Cardiac muscle cell (in vitro differentiated cells and primary cell): ENCODE results near the gene PPP3CA. TPM values are rescaled to one million over a fixed set of nuclear protein-coding genes. Genes with fewer than 3 reads are reported as not detected.

Experiments used
- DNase-seq, 2 donors: peaks; one replicate each; pipeline versions ENCODE4 v3.0.0 to v3.0.0-alpha.2; 2010 to 2017; ENCODE audit warnings: low read depth in 1 of 2, low spot score in 1 of 2
- H3K27ac ChIP-seq: fragments of 200-600 bp; sonication (generic); 2 replicates; pipeline ENCODE4 v1.5.1; 2016
- H3K27me3 ChIP-seq: fragments of 200-600 bp; sonication (generic); 2 replicates; pipeline ENCODE4 v1.6.0; 2016; ENCODE audit warnings: control low read depth
- H3K36me3 ChIP-seq: fragments of 200-600 bp; sonication (generic); 2 replicates; pipeline ENCODE4 v1.5.1; 2016; ENCODE audit warnings: control low read depth
- H3K4me1 ChIP-seq: fragments of 200-600 bp; sonication (generic); 2 replicates; pipeline ENCODE4 v1.8.1; 2017; ENCODE audit warnings: low read depth, mild to moderate bottlenecking, mixed run types
- H3K4me3 ChIP-seq: fragments of 200-600 bp; sonication (generic); 2 replicates; pipeline ENCODE4 v1.5.1; 2016; ENCODE audit warnings: mild to moderate bottlenecking
- H3K9me3 ChIP-seq: fragments of 200-600 bp; sonication (generic); 2 replicates; pipeline ENCODE4 v1.5.1; 2017; ENCODE audit warnings: low read depth, mild to moderate bottlenecking, control low read depth
- polyA plus RNA-seq: library from polyadenylated mRNA; unstranded; fragments of >200 nt; fragmentation: Nextera tagmentation; extraction: Ambion mirVana; gene quantifications from 2 replicates; pipeline ENCODE4 v1.2.1, GENCODE V29; 2016
- total RNA-seq: library from RNA; depleted of rRNA; stranded (reverse); fragments of >200 nt; gene quantifications from 2 replicates; pipeline ENCODE4 v1.2.3, GENCODE V29; 2016
- TF ChIP-seq, protein P1 (sequence below): IDR thresholded peaks from 2 replicates; pipeline ENCODE4 v1.5.1; 2012; ENCODE audit warnings: low read depth, mild to moderate bottlenecking, low read length

PPP3CA gene
- total RNA-seq: 18.8 and 21.3 TPM in 2 replicates
- polyA plus RNA-seq: 8.2 and 10.6 TPM in 2 replicates

DNA sequence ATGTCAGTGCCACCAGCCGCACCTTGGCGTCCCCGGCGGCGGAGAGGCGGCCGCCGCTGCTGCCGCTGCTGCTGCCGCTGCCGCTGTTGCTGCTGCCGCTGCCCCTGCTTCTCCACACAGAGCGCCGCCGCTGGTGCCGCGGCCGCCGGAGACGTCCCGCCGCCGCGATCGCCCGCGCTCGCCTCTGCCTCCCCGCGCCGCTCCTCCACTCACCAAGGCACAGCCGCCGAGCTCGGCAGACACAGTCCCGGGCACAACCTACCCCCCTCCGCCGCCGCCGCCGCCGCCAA, at the start of gene PPP3CA:
TSS of gene PPP3CA (minus strand) at position 260 of the 290 bp plus-strand sequence.
- peaks cover 3% of the 10 kb centered on the region for H3K4me1 ChIP-seq
- no peaks in the 10 kb centered on the region for H3K9me3 ChIP-seq
- DNase-seq: peak in 1 of 2 donors; percentile 81
- no peaks in the 10 kb centered on the region for H3K27me3 ChIP-seq
- H3K36me3 ChIP-seq: no peaks in the 10 kb centered on the region
- H3K4me3 ChIP-seq: peak within 1 kb of the TSS; percentile 84
- TF ChIP-seq, protein P1, sequence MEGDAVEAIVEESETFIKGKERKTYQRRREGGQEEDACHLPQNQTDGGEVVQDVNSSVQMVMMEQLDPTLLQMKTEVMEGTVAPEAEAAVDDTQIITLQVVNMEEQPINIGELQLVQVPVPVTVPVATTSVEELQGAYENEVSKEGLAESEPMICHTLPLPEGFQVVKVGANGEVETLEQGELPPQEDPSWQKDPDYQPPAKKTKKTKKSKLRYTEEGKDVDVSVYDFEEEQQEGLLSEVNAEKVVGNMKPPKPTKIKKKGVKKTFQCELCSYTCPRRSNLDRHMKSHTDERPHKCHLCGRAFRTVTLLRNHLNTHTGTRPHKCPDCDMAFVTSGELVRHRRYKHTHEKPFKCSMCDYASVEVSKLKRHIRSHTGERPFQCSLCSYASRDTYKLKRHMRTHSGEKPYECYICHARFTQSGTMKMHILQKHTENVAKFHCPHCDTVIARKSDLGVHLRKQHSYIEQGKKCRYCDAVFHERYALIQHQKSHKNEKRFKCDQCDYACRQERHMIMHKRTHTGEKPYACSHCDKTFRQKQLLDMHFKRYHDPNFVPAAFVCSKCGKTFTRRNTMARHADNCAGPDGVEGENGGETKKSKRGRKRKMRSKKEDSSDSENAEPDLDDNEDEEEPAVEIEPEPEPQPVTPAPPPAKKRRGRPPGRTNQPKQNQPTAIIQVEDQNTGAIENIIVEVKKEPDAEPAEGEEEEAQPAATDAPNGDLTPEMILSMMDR: no peak
- peak within 1 kb of the TSS; percentile 89 for H3K27ac ChIP-seq

- Histone ChIP-seq H3K27ac (no peak overlapping the region), H3K9me3 (no peaks in the 10 kb centered on the region), H3K4me3 (no peak overlapping the region), H3K4me1 (no peaks in the 10 kb centered on the region), H3K27me3 (no peaks in the 10 kb centered on the region), H3K36me3 (no peaks in the 10 kb centered on the region)
- no peak for DNase-seq
- TF ChIP-seq, protein P1: no peak
These were observed 45.9 kb upstream of the PPP3CA start for GRCh38 chr4:101393256-101393655.

- DNase-seq: no peak
- H3K27ac ChIP-seq: no peak overlapping the region
- no peaks in the 10 kb centered on the region for H3K9me3 ChIP-seq
- no peaks in the 10 kb centered on the region for H3K27me3 ChIP-seq
- H3K36me3 ChIP-seq: no peaks in the 10 kb centered on the region
- no peaks in the 10 kb centered on the region for H3K4me1 ChIP-seq
- TF ChIP-seq, protein P1: no peak
- no peak overlapping the region for H3K4me3 ChIP-seq
These were observed 23.4 kb upstream of the PPP3CA start for GRCh38 chr4:101370663-101371210.

DNA sequence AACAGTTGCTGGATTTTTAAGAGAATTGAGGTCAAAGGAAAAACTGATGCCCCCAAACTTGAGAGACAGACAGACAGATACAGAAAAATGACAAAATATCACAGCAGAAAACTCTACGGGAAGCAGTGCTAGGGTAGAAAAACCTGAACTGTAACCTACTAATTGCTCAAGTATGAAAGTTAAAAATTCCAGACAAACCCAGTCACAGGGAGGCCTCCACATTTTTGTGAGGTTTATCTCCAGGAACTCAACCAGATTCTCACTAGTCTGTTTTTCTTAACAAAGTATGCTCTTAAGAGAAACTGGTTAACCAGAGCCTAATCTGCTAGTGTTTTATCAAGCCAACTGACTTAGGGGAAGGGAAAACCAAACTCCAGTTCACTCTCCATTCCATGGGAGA, 19.9 kb upstream of the PPP3CA start:
- no peaks in the 10 kb centered on the region for H3K36me3 ChIP-seq
- no peaks in the 10 kb centered on the region for H3K27me3 ChIP-seq
- no peak overlapping the region for H3K27ac ChIP-seq
- H3K9me3 ChIP-seq: no peaks in the 10 kb centered on the region
- TF ChIP-seq, protein P1: no peak
- no peaks in the 10 kb centered on the region for H3K4me1 ChIP-seq
- H3K4me3 ChIP-seq: no peak overlapping the region
- DNase-seq: peak in 1 of 2 donors; percentile 89

GRCh38 chr4:101366331-101366730, 19.0 kb upstream of the PPP3CA start:
- Histone ChIP-seq H3K4me3 (no peak overlapping the region), H3K27ac (no peak overlapping the region), H3K9me3 (no peaks in the 10 kb centered on the region), H3K4me1 (no peaks in the 10 kb centered on the region), H3K27me3 (no peaks in the 10 kb centered on the region), H3K36me3 (no peaks in the 10 kb centered on the region)
- TF ChIP-seq, protein P1: no peak
- peak in 1 of 2 donors; percentile 41 for DNase-seq
